MM.1S (cell line): ENCODE measurements around the gene FOXA2.

ENCODE experiments used
- CTCF ChIP-seq: fragments of 300-600 bp; sonication (generic); IDR thresholded peaks from 2 replicates; pipeline ENCODE4 v1.5.1; 2016; ENCODE audit warnings: antibody characterized with exemption, low read length, mixed read lengths
- EZH2 ChIP-seq: fragments of 300-600 bp; sonication (generic); optimal IDR thresholded peaks from 2 replicates; pipeline ENCODE3; 2017; ENCODE audit warnings: low read depth, mild to moderate bottlenecking, antibody characterized with exemption, low read length, mixed read lengths
- EZH2phosphoT487 ChIP-seq: fragments of 300-600 bp; sonication (generic); IDR thresholded peaks from 2 replicates; pipeline ENCODE4 v1.6.1; 2018; ENCODE audit warnings: antibody characterized with exemption, low read length

- TF ChIP-seq CTCF (no peak), EZH2 (no peak), EZH2phosphoT487 (no peak)
These were observed at the start of gene FOXA2 for GRCh38 chr20:22584522-22584921.
